ENCODE measurements around the gene PRKAR2B.

DNA sequence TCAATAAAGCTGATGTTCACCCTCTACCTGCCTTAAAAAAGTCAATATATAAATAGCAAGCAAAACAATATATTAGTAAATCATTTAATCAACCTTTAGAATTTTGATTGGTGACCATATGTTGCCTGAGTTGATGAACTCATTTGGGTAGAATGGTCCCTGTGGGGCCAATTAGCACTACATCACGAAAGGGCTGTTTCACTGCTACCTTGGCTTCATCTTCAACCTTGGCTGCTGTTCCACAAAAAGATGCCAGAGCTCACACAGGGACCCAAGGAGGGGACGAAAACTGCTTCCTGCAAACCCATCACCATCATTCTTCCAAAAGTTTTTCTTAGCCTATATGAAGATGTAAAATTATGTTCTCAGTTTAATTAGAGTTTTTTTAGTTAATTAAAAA lies 88.9 kb downstream of the PRKAR2B start:
- no peak for TF ChIP-seq POLR2AphosphoS5 (IDR thresholded peaks at IDR 0.05)
- TF ChIP-seq, protein P1, sequence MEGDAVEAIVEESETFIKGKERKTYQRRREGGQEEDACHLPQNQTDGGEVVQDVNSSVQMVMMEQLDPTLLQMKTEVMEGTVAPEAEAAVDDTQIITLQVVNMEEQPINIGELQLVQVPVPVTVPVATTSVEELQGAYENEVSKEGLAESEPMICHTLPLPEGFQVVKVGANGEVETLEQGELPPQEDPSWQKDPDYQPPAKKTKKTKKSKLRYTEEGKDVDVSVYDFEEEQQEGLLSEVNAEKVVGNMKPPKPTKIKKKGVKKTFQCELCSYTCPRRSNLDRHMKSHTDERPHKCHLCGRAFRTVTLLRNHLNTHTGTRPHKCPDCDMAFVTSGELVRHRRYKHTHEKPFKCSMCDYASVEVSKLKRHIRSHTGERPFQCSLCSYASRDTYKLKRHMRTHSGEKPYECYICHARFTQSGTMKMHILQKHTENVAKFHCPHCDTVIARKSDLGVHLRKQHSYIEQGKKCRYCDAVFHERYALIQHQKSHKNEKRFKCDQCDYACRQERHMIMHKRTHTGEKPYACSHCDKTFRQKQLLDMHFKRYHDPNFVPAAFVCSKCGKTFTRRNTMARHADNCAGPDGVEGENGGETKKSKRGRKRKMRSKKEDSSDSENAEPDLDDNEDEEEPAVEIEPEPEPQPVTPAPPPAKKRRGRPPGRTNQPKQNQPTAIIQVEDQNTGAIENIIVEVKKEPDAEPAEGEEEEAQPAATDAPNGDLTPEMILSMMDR (IDR thresholded peaks at IDR 0.05), result no peak
- TF ChIP-seq POLR2A (IDR thresholded peaks at IDR 0.05), result no peak

Measured in prostate gland (tissue), 2 donors.